HEK293 (cell line): ENCODE measurements around the gene ULBP1.

Experiments used
- GLI4 ChIP-seq: fragments of 450-650 bp; formaldehyde crosslinking; IDR thresholded peaks from 2 replicates; pipeline ENCODE4 v1.5.1; 2016; ENCODE audit warnings: missing biosample characterization, missing genetic modification characterization
- IKZF3 ChIP-seq: fragments of 450-650 bp; IDR thresholded peaks from 2 replicates; pipeline ENCODE4 v1.5.0; 2018; ENCODE audit warnings: missing biosample characterization, mild to moderate bottlenecking, missing genetic modification characterization, moderate library complexity
- KLF1 ChIP-seq: fragments of 450-650 bp; formaldehyde crosslinking; IDR thresholded peaks from 2 replicates; pipeline ENCODE4 v1.5.1; 2016; ENCODE audit warnings: missing biosample characterization, missing genetic modification characterization
- SP3 ChIP-seq: fragments of 450-650 bp; formaldehyde crosslinking; IDR thresholded peaks from 2 replicates; pipeline ENCODE4 v1.5.1; 2016; ENCODE audit warnings: missing biosample characterization, missing genetic modification characterization
- TRIM28 ChIP-seq: IDR thresholded peaks from 2 replicates; pipeline ENCODE4 v1.6.1; 2011; ENCODE audit warnings: low read length, control low read depth, borderline replicate concordance
- YY2 ChIP-seq: fragments of 450-650 bp; formaldehyde crosslinking; IDR thresholded peaks from 2 replicates; pipeline ENCODE4 v1.5.1; 2016; ENCODE audit warnings: missing biosample characterization, missing genetic modification characterization
- ZBTB21 ChIP-seq: fragments of 450-650 bp; formaldehyde crosslinking; IDR thresholded peaks from 2 replicates; pipeline ENCODE4 v1.5.1; 2017; ENCODE audit warnings: missing biosample characterization, missing genetic modification characterization
- ZBTB48 ChIP-seq: fragments of 450-650 bp; formaldehyde crosslinking; IDR thresholded peaks from 2 replicates; pipeline ENCODE4 v1.5.1; 2016; ENCODE audit warnings: missing biosample characterization, missing genetic modification characterization
- ZNF16 ChIP-seq: fragments of 450-650 bp; formaldehyde crosslinking; IDR thresholded peaks from 2 replicates; pipeline ENCODE4 v1.5.1; 2016; ENCODE audit warnings: low read depth, missing biosample characterization, missing genetic modification characterization
- ZNF175 ChIP-seq: fragments of 450-650 bp; formaldehyde crosslinking; IDR thresholded peaks from 2 replicates; pipeline ENCODE4 v1.5.1; 2016; ENCODE audit warnings: missing biosample characterization, missing genetic modification characterization
- ZNF184 ChIP-seq: fragments of 450-650 bp; IDR thresholded peaks from 2 replicates; pipeline ENCODE4 v1.5.1; 2018; ENCODE audit warnings: missing biosample characterization, mild to moderate bottlenecking, missing genetic modification characterization
- ZNF311 ChIP-seq: fragments of 450-650 bp; formaldehyde crosslinking; IDR thresholded peaks from 2 replicates; pipeline ENCODE4 v1.5.1; 2017; ENCODE audit warnings: missing biosample characterization, missing genetic modification characterization, borderline replicate concordance
- ZNF354C ChIP-seq: fragments of 450-650 bp; formaldehyde crosslinking; IDR thresholded peaks from 2 replicates; pipeline ENCODE4 v1.5.1; 2016; ENCODE audit warnings: missing biosample characterization, missing genetic modification characterization, low read depth, borderline replicate concordance
- ZNF366 ChIP-seq: fragments of 450-650 bp; formaldehyde crosslinking; conservative IDR thresholded peaks from 2 replicates; pipeline ENCODE4 v1.5.1; 2016; ENCODE audit warnings: missing biosample characterization, missing genetic modification characterization
- ZNF404 ChIP-seq: fragments of 450-650 bp; formaldehyde crosslinking; IDR thresholded peaks from 2 replicates; pipeline ENCODE4 v1.5.1; 2017; ENCODE audit warnings: missing biosample characterization, missing genetic modification characterization
- ZNF416 ChIP-seq: fragments of 450-650 bp; formaldehyde crosslinking; IDR thresholded peaks from 2 replicates; pipeline ENCODE4 v1.5.1; 2016; ENCODE audit warnings: missing biosample characterization, missing genetic modification characterization
- ZNF510 ChIP-seq: fragments of 450-650 bp; formaldehyde crosslinking; IDR thresholded peaks from 2 replicates; pipeline ENCODE4 v1.5.1; 2018; ENCODE audit warnings: mild to moderate bottlenecking, missing genetic modification characterization, missing biosample characterization; ENCODE audit not compliant: insufficient replicate concordance
- ZNF596 ChIP-seq: fragments of 450-650 bp; IDR thresholded peaks from 2 replicates; pipeline ENCODE4 v1.5.0; 2018; ENCODE audit warnings: missing biosample characterization, mild to moderate bottlenecking, missing genetic modification characterization, moderate library complexity
- ZNF701 ChIP-seq: fragments of 450-650 bp; formaldehyde crosslinking; IDR thresholded peaks from 2 replicates; pipeline ENCODE4 v1.5.1; 2016; ENCODE audit warnings: missing biosample characterization, missing genetic modification characterization
- ZNF777 ChIP-seq: fragments of 450-650 bp; formaldehyde crosslinking; IDR thresholded peaks from 2 replicates; pipeline ENCODE4 v1.5.1; 2017; ENCODE audit warnings: missing biosample characterization, missing genetic modification characterization, borderline replicate concordance
- TF ChIP-seq, protein P1 (sequence below): fragments of 450-650 bp; formaldehyde crosslinking; IDR thresholded peaks from 2 replicates; pipeline ENCODE4 v1.5.1; 2016; ENCODE audit warnings: missing biosample characterization, missing genetic modification characterization
- TF ChIP-seq, protein P2 (sequence below): fragments of 450-650 bp; formaldehyde crosslinking; optimal IDR thresholded peaks from 2 replicates; pipeline ENCODE3; 2016; ENCODE audit warnings: missing biosample characterization, mild to moderate bottlenecking, missing genetic modification characterization
- TF ChIP-seq, protein P3 (sequence below): fragments of 450-650 bp; formaldehyde crosslinking; IDR thresholded peaks from 2 replicates; pipeline ENCODE4 v1.5.1; 2016; ENCODE audit warnings: missing biosample characterization, missing genetic modification characterization, borderline replicate concordance
- TF ChIP-seq, protein P4 (sequence below): fragments of 450-650 bp; formaldehyde crosslinking; IDR thresholded peaks from 2 replicates; pipeline ENCODE4 v1.5.1; 2017; ENCODE audit warnings: missing biosample characterization, missing genetic modification characterization
- TF ChIP-seq, protein P5 (sequence below): fragments of 450-650 bp; formaldehyde crosslinking; IDR thresholded peaks from 2 replicates; pipeline ENCODE4 v1.5.1; 2016; ENCODE audit warnings: missing biosample characterization, missing genetic modification characterization

The ULBP1 gene

DNA sequence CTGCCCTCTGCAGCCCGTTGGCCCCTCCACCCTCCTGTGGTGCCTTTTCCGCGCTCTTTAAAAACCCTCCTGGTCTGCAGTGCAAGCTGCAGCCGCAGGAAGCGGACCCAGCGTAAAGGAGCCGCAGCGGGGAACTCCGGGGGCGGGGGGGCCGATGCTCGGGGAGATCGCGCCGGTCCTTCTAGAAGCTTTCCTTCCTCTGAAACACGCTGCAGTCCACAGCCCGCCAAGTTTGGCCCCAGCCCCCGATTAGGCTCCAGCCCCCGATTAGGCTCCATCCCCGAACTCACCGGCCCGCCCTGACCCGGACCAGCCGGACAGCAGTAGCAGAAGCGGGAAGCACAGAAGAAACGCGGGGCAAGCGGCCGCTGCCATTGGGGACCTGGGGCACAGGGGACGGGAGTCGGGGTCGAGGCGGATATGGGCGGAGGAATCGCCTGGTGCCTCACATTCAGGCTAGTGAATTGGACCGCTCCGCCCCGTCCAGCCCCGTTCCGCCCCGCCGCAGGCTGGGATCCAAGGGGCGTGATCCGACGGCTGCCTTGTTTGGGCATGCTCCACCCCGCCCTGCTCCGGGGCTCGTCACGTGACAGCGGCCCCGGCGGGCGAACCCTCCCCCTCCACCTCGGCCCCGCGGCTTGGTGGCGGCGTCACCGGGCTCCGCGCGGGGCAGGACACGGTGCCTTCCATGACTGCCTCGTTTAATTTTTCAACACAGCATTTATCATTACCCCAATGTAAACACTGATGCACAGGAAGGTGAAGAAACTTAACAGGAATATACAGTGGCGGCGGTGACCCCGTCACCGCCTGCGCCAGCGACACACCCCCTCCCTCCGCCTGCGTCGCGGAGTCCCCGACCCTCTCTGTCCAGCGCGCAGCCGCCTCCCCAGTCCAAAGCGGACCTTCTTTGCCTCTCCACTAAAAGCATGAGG lies 41.3 kb downstream of the ULBP1 start (continued):
- TF ChIP-seq, protein P1, sequence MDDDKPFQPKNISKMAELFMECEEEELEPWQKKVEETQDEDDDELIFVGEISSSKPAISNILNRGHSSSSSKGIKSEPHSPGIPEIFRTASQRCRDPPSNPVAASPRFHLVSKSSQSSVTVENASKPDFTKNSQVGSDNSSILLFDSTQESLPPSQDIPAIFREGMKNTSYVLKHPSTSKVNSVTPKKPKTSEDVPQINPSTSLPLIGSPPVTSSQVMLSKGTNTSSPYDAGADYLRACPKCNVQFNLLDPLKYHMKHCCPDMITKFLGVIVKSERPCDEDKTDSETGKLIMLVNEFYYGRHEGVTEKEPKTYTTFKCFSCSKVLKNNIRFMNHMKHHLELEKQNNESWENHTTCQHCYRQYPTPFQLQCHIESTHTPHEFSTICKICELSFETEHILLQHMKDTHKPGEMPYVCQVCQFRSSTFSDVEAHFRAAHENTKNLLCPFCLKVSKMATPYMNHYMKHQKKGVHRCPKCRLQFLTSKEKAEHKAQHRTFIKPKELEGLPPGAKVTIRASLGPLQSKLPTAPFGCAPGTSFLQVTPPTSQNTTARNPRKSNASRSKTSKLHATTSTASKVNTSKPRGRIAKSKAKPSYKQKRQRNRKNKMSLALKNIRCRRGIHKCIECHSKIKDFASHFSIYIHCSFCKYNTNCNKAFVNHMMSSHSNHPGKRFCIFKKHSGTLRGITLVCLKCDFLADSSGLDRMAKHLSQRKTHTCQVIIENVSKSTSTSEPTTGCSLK (tag by site-specific recombination): no peak
- TF ChIP-seq ZNF184 (tag by site-specific recombination) (no peak), ZNF701 (tag by site-specific recombination) (no peak), ZNF777 (peak; percentile 96), KLF1 (peak; percentile 94), ZNF354C (no peak), ZBTB48 (tag by site-specific recombination) (peak; percentile 71; the same call in 1 of the 2 replicates), ZNF311 (tag by site-specific recombination) (no peak), ZNF175 (tag by site-specific recombination) (no peak), SP3 (tag by site-specific recombination) (peak; percentile 99), ZNF366 (no peak), YY2 (no peak), IKZF3 (tag by site-specific recombination) (0 out of 2 replicates have a peak, but pooled peaks have one; percentile 10), ZNF404 (tag by site-specific recombination) (no peak), ZNF510 (tag by site-specific recombination) (no peak), ZNF416 (no peak), ZNF596 (tag by site-specific recombination) (no peak), TRIM28 (no peak), GLI4 (tag by site-specific recombination) (no peak), ZNF16 (no peak), ZBTB21 (tag by site-specific recombination) (no peak)
- TF ChIP-seq, protein P2, sequence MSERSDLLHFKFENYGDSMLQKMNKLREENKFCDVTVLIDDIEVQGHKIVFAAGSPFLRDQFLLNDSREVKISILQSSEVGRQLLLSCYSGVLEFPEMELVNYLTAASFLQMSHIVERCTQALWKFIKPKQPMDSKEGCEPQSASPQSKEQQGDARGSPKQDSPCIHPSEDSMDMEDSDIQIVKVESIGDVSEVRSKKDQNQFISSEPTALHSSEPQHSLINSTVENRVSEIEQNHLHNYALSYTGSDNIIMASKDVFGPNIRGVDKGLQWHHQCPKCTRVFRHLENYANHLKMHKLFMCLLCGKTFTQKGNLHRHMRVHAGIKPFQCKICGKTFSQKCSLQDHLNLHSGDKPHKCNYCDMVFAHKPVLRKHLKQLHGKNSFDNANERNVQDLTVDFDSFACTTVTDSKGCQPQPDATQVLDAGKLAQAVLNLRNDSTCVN (tag by site-specific recombination): peak; percentile 70
- TF ChIP-seq, protein P3, sequence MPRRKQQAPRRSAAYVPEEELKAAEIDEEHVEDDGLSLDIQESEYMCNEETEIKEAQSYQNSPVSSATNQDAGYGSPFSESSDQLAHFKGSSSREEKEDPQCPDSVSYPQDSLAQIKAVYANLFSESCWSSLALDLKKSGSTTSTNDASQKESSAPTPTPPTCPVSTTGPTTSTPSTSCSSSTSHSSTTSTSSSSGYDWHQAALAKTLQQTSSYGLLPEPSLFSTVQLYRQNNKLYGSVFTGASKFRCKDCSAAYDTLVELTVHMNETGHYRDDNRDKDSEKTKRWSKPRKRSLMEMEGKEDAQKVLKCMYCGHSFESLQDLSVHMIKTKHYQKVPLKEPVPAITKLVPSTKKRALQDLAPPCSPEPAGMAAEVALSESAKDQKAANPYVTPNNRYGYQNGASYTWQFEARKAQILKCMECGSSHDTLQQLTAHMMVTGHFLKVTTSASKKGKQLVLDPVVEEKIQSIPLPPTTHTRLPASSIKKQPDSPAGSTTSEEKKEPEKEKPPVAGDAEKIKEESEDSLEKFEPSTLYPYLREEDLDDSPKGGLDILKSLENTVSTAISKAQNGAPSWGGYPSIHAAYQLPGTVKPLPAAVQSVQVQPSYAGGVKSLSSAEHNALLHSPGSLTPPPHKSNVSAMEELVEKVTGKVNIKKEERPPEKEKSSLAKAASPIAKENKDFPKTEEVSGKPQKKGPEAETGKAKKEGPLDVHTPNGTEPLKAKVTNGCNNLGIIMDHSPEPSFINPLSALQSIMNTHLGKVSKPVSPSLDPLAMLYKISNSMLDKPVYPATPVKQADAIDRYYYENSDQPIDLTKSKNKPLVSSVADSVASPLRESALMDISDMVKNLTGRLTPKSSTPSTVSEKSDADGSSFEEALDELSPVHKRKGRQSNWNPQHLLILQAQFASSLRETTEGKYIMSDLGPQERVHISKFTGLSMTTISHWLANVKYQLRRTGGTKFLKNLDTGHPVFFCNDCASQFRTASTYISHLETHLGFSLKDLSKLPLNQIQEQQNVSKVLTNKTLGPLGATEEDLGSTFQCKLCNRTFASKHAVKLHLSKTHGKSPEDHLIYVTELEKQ (tag by site-specific recombination): no peak
- TF ChIP-seq, protein P4, sequence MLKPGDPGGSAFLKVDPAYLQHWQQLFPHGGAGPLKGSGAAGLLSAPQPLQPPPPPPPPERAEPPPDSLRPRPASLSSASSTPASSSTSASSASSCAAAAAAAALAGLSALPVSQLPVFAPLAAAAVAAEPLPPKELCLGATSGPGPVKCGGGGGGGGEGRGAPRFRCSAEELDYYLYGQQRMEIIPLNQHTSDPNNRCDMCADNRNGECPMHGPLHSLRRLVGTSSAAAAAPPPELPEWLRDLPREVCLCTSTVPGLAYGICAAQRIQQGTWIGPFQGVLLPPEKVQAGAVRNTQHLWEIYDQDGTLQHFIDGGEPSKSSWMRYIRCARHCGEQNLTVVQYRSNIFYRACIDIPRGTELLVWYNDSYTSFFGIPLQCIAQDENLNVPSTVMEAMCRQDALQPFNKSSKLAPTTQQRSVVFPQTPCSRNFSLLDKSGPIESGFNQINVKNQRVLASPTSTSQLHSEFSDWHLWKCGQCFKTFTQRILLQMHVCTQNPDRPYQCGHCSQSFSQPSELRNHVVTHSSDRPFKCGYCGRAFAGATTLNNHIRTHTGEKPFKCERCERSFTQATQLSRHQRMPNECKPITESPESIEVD (tag by site-specific recombination): no peak; the same call in 1 of the 2 replicates
- TF ChIP-seq, protein P5, sequence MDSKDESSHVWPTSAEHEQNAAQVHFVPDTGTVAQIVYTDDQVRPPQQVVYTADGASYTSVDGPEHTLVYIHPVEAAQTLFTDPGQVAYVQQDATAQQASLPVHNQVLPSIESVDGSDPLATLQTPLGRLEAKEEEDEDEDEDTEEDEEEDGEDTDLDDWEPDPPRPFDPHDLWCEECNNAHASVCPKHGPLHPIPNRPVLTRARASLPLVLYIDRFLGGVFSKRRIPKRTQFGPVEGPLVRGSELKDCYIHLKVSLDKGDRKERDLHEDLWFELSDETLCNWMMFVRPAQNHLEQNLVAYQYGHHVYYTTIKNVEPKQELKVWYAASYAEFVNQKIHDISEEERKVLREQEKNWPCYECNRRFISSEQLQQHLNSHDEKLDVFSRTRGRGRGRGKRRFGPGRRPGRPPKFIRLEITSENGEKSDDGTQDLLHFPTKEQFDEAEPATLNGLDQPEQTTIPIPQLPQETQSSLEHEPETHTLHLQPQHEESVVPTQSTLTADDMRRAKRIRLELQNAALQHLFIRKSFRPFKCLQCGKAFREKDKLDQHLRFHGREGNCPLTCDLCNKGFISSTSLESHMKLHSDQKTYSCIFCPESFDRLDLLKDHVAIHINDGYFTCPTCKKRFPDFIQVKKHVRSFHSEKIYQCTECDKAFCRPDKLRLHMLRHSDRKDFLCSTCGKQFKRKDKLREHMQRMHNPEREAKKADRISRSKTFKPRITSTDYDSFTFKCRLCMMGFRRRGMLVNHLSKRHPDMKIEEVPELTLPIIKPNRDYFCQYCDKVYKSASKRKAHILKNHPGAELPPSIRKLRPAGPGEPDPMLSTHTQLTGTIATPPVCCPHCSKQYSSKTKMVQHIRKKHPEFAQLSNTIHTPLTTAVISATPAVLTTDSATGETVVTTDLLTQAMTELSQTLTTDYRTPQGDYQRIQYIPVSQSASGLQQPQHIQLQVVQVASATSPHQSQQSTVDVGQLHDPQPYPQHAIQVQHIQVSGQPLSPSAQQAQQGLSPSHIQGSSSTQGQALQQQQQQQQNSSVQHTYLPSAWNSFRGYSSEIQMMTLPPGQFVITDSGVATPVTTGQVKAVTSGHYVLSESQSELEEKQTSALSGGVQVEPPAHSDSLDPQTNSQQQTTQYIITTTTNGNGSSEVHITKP (tag by site-specific recombination): peak; percentile 94
